ENCODE measurements around the gene GJA5.

GRCh38 chr1:147719711-147720225 is 40.6 kb downstream of the GJA5 start:
- TF ChIP-seq CTCF (IDR thresholded peaks at IDR 0.05) (no peak), EP300 (IDR thresholded peaks at IDR 0.05) (no peak), ZNF302 (CRISPR knock-in tag; IDR thresholded peaks at IDR 0.05) (no peak), EHMT2 (IDR thresholded peaks at IDR 0.05; ENCODE audit: low read depth) (no peak), MYC (IDR thresholded peaks at IDR 0.05; ENCODE audit: borderline replicate concordance, low read length) (no peak), CHD4 (IDR thresholded peaks at IDR 0.05; ENCODE audit: borderline replicate concordance) (no peak)
- TF ChIP-seq, protein P1, sequence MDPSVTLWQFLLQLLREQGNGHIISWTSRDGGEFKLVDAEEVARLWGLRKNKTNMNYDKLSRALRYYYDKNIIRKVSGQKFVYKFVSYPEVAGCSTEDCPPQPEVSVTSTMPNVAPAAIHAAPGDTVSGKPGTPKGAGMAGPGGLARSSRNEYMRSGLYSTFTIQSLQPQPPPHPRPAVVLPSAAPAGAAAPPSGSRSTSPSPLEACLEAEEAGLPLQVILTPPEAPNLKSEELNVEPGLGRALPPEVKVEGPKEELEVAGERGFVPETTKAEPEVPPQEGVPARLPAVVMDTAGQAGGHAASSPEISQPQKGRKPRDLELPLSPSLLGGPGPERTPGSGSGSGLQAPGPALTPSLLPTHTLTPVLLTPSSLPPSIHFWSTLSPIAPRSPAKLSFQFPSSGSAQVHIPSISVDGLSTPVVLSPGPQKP (IDR thresholded peaks at IDR 0.05; ENCODE audit: low read depth, low read length) = no peak

Data from A549 (cell line).